NOMO-1 treated with dmso at 0.1 percent for 144 hours (cell line): ENCODE results near the gene PNPLA7.
A peak's percentile ranks its signal among the peaks of the same experiment; 100 is the strongest.
"Not testable (repeated sequence)": the region's sequence is repeated elsewhere in the genome, so short reads cannot be mapped to it uniquely, and the experiment has no call there.

Experiments used
- DNase-seq: peaks from one replicate; lab custom pipeline; 2025; ENCODE audit not compliant: unreplicated experiment; lab: John Stamatoyannopoulos, UW

The PNPLA7 gene

DNA sequence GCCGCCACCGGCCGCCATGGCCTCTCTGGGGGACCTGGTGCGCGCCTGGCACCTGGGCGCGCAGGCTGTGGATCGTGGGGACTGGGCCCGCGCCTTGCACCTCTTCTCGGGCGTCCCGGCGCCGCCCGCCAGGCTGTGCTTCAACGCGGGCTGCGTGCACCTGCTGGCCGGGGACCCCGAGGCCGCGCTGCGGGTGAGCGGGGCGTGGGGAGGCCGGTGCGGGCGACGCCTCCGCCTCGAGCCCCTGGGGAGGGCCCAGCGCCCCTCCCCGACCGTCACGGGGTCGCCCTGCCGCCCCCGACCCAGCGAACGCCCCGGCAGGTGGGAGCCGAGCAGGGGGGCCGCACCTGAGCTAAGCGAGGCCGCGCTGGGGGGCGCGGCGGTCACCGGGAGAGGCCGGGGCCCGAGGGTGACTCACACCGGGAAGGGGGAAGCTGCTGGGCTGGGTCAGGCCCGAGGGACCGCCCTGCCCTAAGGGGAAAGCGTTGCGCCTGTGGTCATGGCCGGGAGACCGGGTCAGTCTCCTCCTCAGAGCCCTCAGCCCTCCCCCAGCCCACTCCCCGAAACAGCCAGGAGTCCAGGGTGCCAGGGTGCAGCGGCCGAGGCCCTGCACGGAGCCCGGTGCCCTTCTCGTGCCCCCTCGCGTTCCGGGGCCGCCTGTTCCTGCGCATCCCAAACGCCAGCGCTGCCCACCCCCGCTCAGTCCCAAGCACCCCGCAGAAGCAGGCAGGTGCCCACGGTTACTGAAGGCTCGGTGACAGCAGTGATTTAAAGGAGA lies 126.5 kb downstream of the PNPLA7 start:
- no peak for DNase-seq

DNA sequence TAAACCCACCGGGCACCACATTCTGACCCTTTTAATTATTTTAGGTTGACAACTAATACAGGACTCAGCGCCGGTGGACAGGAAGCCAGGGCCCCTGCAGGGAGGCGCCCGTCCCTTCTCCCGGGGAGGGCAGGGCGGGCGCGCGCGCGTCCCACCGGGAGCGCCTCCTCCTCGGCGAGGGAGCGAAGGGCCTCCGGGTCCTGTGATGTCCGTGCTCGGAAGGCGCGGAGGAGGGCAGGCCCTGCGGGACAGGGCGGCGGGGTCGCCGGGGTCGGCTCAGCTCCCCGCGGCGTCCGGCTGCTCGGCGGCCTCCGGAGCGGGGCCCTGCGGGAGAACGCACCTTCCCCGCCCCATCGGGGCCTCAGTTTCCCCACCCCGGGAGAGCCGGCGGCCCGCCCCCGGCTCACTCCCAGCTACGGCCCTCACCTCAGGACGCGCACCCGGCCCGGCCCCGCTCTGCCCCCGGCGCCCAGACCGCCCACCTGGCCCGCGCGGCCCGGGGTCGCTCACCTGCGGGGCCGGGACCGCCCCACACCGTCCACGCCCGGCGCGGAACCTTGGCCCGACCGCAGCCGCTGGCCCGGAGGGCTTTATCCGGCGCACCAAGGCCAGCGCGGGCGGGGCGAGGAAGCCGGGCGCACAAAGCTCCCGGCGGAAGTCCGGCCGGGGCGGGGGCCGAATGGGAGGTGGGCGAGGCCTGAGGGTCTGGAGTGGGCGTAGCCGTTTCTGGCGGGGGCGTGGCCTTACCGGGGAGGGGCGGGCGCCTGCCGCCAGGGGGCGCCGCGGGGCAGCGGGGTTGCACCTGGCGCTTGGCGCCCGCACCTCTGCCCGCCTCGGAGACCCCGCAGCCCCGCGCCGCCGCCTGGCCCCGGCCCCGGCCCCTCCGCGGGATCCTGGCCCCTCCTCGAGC lies 127.3 kb downstream of the PNPLA7 start, which contains the start of the genes EXD3 and NOXA1:
Gene EXD3 (minus strand): TSS at position 559 of the 910 bp plus-strand sequence. CDS start 27,805 bp downstream, outside the sequence.
Gene NOXA1 (plus strand): TSS at position 790 of the 910 bp plus-strand sequence. CDS start 137 bp downstream, outside the sequence.
- peak; percentile 91 for DNase-seq

DNA sequence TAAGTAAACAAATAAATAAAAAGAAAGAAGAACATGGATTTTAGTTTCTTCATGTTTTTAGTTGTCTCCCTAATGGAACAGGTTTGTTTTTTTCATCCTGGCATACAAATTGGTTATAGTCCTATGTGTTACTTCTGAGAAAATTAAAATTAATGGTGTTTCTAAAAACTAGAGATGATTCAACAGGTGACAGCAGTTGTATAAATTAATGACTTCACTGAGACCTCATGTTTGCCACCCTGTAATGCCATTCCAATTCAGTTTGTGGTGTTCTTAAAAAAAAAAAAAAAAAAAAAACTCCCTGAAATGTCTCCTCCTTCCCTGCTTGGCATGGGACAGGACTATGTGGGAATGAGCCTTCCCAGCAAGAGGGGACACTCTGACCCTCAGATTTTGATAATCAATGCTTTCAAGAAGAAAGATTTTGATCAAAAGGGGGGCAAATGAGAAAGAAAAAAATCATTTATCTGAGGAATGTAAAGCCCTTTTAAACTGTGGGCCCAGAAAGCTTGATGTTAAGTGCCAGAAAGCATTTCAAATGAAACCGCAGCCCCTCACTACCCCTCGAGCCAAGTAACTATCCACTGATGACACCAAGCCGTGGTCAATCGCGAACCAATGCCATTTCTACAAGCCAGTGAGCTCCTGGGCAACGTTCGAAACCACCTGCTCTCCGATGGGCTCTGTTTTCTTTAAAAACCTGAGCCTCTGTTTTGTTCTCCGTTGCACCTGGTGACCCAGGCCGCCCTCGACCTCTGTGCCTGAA lies 128.2 kb downstream of the PNPLA7 start:
- no peak for DNase-seq

DNA sequence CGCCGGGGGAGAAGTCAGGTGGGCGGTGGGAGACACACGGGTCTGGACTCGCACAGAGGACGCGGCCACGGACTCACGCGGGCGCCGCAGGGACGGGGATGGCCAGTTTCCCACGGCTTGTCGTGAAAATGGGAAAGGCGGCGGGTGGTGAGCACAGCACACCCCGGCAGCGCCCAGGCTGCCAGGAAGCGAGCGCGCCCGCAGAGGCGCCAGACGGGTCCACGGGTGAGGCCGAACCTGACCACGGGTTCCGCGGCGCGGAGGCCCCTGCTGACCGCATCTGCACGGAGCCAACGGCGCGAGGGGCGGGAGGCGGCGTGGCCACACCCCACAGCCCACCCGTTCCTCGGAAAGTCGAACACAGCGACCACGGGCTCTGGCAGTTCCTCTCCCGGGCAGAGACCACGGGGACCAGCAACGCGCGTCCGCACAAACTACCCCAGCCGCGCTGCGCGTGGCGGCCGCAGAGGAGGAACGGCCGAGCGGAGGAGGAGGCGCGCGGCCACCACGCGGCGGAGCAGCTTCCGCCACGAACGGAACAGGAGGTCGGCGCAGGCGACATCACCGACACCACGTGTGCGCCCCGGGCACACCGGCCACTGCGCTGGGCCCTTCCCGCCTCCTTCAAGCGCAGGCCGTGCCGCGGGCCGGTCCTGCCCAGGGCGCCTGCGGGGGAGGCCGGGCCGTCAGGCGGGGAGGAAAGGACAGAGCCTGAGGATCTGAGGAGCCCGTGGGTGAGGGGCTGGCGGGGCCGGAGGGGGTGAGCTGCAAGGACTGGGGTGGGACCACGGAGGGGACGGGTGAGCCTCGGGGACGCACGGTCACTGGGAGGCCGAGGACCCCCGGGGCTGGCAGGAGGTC lies 132.8 kb downstream of the PNPLA7 start:
- no peak for DNase-seq

DNA sequence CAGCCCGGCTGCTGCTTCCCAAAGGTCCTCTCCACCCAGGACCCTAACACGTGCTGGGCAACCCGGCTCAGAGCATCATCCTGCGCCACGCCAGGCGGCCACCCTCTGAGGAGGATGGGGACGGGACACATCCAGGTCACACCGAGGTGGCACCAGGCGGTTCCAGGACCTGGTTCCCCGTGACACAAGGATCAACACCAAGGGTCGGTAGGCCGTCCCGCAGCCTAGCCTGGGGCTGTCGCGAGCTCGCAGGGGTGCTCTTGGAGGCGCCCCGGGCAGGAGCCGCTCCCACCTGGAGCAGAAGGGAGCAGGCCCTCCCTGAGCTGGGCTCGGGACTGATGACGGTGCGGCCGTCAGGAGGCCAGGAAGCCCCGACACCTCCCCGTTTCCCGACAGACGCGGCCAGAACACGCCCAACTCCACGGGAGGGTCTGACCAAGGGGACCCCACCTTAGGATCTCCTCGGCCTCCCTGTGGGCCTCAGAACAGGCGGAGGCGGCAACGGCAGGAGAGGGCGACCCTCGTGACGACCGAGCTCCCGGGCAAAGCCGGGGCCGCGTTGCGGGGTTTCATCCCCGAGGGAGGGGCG lies 133.5 kb downstream of the PNPLA7 start:
- no peak for DNase-seq

DNA sequence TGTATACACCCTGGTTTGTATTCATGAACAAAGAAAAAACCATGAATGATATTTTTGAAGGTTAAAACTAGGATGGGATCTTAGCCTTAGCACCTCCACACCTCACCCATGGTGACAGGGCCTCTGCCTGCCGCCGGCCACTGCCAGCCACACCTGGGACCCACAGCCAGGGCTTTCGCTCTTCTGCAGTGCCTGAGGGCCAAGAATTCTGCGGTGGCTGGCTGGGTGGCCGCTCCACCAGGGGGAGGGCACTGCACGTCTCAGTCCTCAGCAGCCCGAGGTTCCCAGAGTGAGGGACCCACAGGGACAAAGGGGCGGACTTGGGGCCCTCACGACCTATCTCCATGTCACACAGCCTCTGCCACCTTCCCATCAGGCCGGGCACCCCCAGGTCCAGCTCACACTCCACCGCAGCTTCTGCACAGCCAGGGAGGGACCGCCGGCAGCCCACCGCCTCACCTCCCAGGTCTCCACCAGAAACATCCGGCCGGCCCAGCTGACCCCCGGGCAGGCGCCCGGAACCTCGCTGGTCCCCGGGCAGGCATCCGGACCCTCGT lies 134.1 kb downstream of the PNPLA7 start:
- no peak for DNase-seq

GRCh38 chr9:137415451-137415850 lies 134.8 kb downstream of the PNPLA7 start:
- no peak for DNase-seq

GRCh38 chr9:137412431-137412830 lies 137.8 kb downstream of the PNPLA7 start:
- DNase-seq = no peak

- DNase-seq = peak; percentile 51
Observed at GRCh38 chr9:137411645-137412380, 138.4 kb downstream of the PNPLA7 start.

DNA sequence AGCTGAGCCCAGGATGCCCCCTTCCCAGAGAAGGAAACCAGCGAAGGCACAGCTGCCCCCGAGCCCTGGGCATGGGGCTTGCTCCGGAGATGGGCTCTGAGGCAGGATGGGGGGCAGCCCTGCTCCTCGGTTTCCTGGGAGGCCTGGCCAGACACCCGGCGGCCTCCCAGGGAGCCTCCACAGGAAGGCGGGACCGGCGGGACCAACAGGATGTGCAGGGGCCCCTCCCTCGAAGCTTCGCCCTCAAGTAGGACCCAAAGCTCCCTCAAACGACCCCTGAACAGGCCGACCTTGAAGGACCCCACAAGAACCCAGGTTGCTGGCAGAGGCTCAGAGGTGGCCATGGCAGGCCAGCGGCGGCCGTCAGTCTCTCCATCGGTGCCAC lies 138.9 kb downstream of the PNPLA7 start:
- DNase-seq = no peak

DNA sequence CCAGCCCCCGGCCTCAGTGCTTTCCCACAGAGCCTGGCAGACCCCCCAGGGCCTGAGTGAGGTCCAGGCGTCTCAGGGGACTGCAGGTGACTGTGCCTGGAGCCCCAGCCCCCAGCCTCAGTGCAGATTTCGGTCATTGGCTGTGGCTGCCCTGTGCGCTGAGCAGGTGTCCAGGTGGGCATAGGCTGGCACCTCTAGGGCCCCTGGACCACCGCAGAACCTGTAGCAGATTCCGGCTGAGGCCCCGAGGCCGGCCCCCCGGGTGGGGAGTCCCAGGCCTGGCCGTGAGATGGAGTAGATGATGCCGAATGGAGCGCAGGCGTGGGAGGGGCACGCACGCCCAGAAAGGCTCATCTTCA lies 139.3 kb downstream of the PNPLA7 start:
- no peak for DNase-seq

DNA sequence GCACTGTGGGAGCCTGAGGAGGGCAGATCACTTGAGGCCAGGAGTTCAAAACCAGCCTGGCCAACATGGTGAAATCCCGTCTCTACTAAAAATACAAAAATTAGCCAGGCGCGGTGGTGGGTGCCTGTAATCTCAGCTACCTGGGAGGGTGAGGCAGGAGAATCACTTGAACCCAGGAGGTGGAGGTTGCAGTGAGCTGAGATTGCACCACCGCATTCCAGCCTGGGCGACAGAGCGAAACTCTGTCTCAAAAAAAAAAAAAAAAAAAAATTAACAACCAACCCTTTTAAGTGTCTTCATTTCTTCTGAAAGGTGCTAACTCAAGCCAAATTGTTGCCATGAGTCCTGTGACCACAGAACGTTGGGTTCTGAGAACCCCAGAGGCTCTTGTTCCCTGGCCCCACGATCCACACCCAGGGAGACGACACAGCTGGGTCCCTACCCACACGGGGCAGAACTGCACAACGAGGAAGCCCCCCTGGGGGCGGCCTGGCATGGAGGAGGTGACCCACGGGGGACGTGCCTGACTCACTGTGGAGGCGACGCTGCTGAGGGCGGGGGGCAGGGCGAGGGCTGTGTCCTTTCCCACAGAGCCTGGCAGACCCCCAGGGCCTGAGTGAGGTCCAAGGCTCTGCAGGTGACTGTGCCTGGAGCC lies 139.8 kb downstream of the PNPLA7 start:
- not testable (repeated sequence) for DNase-seq
